Mucosa of descending colon (tissue), 3 donors: ENCODE data around the gene OPCML. TPM values are rescaled to one million over a fixed set of nuclear protein-coding genes. Genes with fewer than 3 reads are reported as not detected.

Experiments used
- ATAC-seq: fragments of 200-7000 bp; cut with Tn5 transposase; one replicate; pipeline ENCODE4 v1.9.1; 2020; ENCODE audit warnings: mild to moderate bottlenecking, moderate library complexity
- DNase-seq, 3 donors: peaks; one replicate each; pipeline ENCODE4 v3.0.0-alpha.2; 2020
- H3K36me3 ChIP-seq: fragments of 200-600 bp; one replicate; pipeline ENCODE4 v1.8.0; 2021; ENCODE audit warnings: low read depth, mild to moderate bottlenecking
- H3K4me1 ChIP-seq: fragments of 200-600 bp; one replicate; pipeline ENCODE4 v1.8.0; 2021; ENCODE audit warnings: low read depth, mild to moderate bottlenecking
- H3K4me3 ChIP-seq: fragments of 200-600 bp; one replicate; pipeline ENCODE4 v1.8.0; 2021; ENCODE audit warnings: mild to moderate bottlenecking
- H3K9me3 ChIP-seq: fragments of 200-600 bp; one replicate; pipeline ENCODE4 v1.8.0; 2021; ENCODE audit warnings: mild to moderate bottlenecking
- CTCF ChIP-seq: fragments of 200-600 bp; IDR thresholded peaks from one replicate; pipeline ENCODE4 v1.8.0; 2022; ENCODE audit warnings: antibody characterized with exemption, mild to moderate bottlenecking
- intact Hi-C, 2 donors: fragments of 100-400 bp; cut with DNase I in 1 of 2; cut with micrococcal nuclease in 1 of 2; formaldehyde crosslinking; loops; one replicate each; pipeline versions ENCODE4 v1.11.0 to v1.11.1; 2022; cut with DNase I, micrococcal nuclease
- total RNA-seq, 3 donors: library from RNA; stranded (reverse); fragmentation: NEBNext Ultra II Directional in 2 of 3; extraction: Animal tissue kit (Norgen Biotek cat#: 25700) in 2 of 3; gene quantifications; one replicate each; pipeline versions ENCODE4 v1.2.1 to v1.2.4, GENCODE V29; 2021 to 2023
- donor health status: DM: no; HTN: no; CAD: no; lungs with moderate emphysema.
- donor health status: DM: no; HTN: no; CAD: no.
- donor health status: DM: no; HTN: yes; CAD: no.

Gene OPCML
- total RNA-seq, 3 donors from 2014 or later = 0.10 to 0.47 TPM; not detected in 1

- peaks cover 22% of the 10 kb centered on the region for H3K9me3 ChIP-seq
- DNase-seq (no peak), ATAC-seq (no peak)
- H3K4me1 ChIP-seq = no peaks in the 10 kb centered on the region
- no peaks in the 10 kb centered on the region for H3K36me3 ChIP-seq
- no peak for TF ChIP-seq CTCF
- intact Hi-C loops = no loop called here
- H3K4me3 ChIP-seq = no peak overlapping the region
Measured at GRCh38 chr11:132716037-132716436, 816.3 kb downstream of the OPCML start.

- no peak for ATAC-seq
- Histone ChIP-seq H3K4me3 (no peak overlapping the region), H3K9me3 (peaks cover 21% of the 10 kb centered on the region), H3K4me1 (no peaks in the 10 kb centered on the region), H3K36me3 (no peaks in the 10 kb centered on the region)
- intact Hi-C loops = no loop called here
- DNase-seq = no peak
- no peak for TF ChIP-seq CTCF
Measured at GRCh38 chr11:132714859-132715440, 817.4 kb downstream of the OPCML start.

- DNase-seq (no peak), ATAC-seq (no peak)
- Histone ChIP-seq H3K36me3 (no peaks in the 10 kb centered on the region), H3K4me1 (no peaks in the 10 kb centered on the region), H3K9me3 (peaks cover 18% of the 10 kb centered on the region), H3K4me3 (no peak overlapping the region)
- no peak for TF ChIP-seq CTCF
- intact Hi-C loops = no loop called here
Measured at GRCh38 chr11:132712466-132712865, 819.8 kb downstream of the OPCML start.

GRCh38 chr11:132704781-132705375 is 827.4 kb downstream of the OPCML start:
- no peak for TF ChIP-seq CTCF
- H3K4me3 ChIP-seq = no peak overlapping the region
- DNase-seq (no peak), ATAC-seq (no peak)
- H3K4me1 ChIP-seq = no peaks in the 10 kb centered on the region
- intact Hi-C loops = no loop called here
- H3K36me3 ChIP-seq = no peaks in the 10 kb centered on the region
- peaks cover 38% of the 10 kb centered on the region for H3K9me3 ChIP-seq

GRCh38 chr11:132692891-132693290 is 839.4 kb downstream of the OPCML start:
- H3K4me3 ChIP-seq = no peak overlapping the region
- no peak for TF ChIP-seq CTCF
- intact Hi-C loops = no loop called here
- H3K36me3 ChIP-seq = no peaks in the 10 kb centered on the region
- ATAC-seq (no peak), DNase-seq (no peak)
- H3K9me3 ChIP-seq = peaks cover 19% of the 10 kb centered on the region
- H3K4me1 ChIP-seq = no peaks in the 10 kb centered on the region
